Stimulated activated CD4-positive, alpha-beta T cell treated with anti-CD3 and anti-CD28 coated beads, Interleukin-2, amount 100 ng/mL, for 48 hours (primary cell): Measurements from ENCODE around the gene NKTR.

Source experiments
- DNase-seq, 2 donors: peaks; one replicate each; pipeline ENCODE4 v3.0.0-alpha.2; 2020

NKTR gene

DNA sequence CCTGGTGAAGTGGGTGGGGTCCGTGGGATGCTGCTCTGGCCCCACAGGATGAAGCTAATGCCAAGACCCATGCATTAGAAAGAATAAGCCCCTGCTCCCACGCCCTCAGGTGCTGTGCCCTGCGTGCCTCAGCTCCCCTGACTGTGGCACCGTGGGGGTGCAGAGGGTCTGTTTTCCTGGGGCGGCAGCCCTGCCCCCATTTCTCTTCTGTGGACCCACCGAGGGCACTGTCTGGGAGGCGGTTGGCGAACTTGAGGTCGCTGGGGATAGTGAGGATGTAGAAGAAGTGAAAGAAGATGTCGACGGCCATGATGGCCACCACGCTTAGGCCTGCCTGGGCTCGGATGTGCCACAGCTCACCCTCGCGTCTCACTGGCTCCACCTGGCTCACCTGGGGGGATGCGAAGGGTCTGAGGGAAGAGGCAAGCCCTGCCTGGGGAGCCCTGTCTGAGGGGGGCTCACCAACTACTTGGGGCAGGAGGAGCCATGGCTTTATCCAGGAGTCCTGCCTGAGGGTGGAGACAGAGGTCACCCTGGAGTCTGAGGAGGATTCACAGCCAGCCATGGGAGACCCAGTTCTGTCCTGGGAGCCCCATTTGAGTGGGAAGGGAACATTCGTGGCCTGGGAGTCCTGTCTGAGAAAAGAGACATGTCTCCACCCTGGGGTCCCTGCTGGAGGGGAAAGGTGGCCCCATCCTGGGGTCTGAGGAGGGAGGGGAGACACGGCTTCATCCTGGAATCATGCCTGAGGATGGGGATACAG lies 97.0 kb downstream of the NKTR start:
- no peak for DNase-seq
